Activated T-helper 1 cell treated with anti-CD3 and anti-CD28 coated beads, Interleukin-12 subunit alpha, Interleukin-12 subunit beta, Interleukin-2, Interleukin-4 antibody, amounts not matched to agents 30 ng/mL and 10 ng/mL and 1 ng/mL, durations not matched to agents 14 hours and 24 hours and 36 hours (primary cell): ENCODE results near the gene EGFLAM. TPM values are rescaled to one million over a fixed set of nuclear protein-coding genes. Genes with fewer than 3 reads are reported as not detected.

Source experiments
- DNase-seq: peaks from one replicate; pipeline ENCODE4 v3.0.0; 2021; ENCODE audit warnings: low spot score
- H3K27ac Mint-ChIP-seq: one replicate; pipeline ENCODE4 v1.8.0; 2021; ENCODE audit warnings: mild to moderate bottlenecking, mixed read lengths
- H3K27me3 Mint-ChIP-seq: one replicate; pipeline ENCODE4 v1.8.0; 2022; ENCODE audit warnings: mild to moderate bottlenecking, moderate library complexity, mixed read lengths; ENCODE audit not compliant: insufficient read depth
- H3K36me3 Mint-ChIP-seq: one replicate; pipeline ENCODE4 v1.8.0; 2021; ENCODE audit warnings: low read depth, mixed read lengths
- H3K4me1 Mint-ChIP-seq: one replicate; pipeline ENCODE4 v1.8.0; 2021; ENCODE audit warnings: low read depth, mixed read lengths
- H3K4me3 Mint-ChIP-seq: one replicate; pipeline ENCODE4 v1.8.0; 2021; ENCODE audit warnings: mild to moderate bottlenecking, moderate library complexity, mixed read lengths
- H3K9me3 Mint-ChIP-seq: one replicate; pipeline ENCODE4 v1.8.0; 2021; ENCODE audit warnings: mixed read lengths
- intact Hi-C: fragments of 100-400 bp; cut with micrococcal nuclease; formaldehyde crosslinking; loops from one replicate; pipeline ENCODE4 v1.15.1; 2024
- total RNA-seq: library from RNA; stranded (reverse); gene quantifications from 2 replicates; pipeline ENCODE4 v1.2.3, GENCODE V29; 2022

Gene EGFLAM
- total RNA-seq, 1 donor from 2014 or later: not detected

DNA sequence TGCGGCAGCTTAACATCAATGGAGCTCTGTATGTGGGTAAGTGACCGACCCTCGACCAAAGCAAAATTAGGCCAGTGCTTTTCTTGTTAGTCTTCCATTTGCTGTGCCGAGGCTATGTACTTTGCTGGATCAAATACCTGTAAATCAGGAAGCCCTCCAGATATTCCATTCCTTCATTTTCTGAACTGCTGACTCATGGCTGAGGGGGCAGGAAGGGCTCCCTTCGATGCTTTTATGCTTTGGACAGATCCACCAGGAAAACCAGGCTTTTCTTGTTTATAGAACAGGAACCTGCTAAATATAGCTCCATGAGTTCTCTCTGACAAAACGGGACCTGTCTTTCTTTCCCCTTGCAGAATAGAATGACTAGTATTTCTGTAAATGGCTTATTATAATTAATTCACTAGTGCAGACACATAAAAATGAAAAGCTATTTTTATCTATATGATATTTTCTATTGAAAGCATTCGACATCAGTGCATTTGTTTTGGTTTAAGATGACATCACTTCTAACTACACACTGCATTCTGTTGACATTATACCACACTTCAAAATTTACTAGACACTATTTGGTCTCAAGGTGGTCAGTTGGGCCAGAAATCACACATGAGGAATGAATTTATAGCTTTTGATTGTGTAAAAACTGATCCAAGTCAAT lies 204.7 kb downstream of the EGFLAM start:
- DNase-seq: no peak
- no peak overlapping the region for H3K4me3 Mint-ChIP-seq
- no peaks in the 10 kb centered on the region for H3K9me3 Mint-ChIP-seq
- H3K27me3 Mint-ChIP-seq: peaks cover 27% of the 10 kb centered on the region
- H3K27ac Mint-ChIP-seq: no peak overlapping the region
- intact Hi-C loops: no loop called here
- no peaks in the 10 kb centered on the region for H3K36me3 Mint-ChIP-seq
- H3K4me1 Mint-ChIP-seq: no peaks in the 10 kb centered on the region

DNA sequence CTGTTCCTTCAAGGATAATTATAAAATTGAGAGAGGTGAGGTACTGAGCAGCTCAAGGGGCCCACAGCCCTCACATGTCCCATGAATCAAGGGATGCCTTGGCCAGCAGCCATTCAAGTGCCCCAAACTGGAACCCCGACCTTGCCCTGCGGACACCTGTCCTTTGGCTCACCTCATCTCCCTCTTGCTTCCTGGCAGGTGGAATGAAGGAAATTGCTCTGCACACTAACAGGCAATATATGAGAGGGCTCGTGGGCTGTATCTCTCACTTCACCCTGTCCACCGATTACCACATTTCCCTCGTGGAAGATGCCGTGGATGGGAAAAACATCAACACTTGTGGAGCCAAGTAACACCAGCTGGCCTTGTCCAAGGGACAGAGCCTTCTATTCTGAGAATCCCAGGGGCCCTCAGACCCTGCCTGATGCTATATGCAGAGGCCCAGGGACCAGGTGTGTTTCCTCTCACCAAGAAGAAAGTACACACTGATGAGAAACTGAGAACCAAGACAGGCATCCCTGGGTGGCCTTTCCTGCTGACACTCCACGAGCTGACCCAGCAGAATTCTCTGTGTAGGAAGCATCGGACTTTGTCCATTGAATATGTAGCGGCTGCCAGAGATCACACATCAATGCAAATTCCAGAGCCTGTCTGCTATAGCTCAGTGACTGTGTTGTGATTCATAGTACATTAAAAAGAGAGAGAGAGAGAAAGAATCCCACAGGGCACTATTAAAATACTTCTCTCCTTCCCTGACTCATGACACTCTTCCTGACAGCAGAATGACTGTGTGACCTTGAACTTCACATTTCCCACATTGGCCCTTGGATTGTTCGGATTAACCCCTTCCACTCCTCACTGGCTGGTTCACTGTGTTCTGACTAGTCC lies 205.5 kb downstream of the EGFLAM start:
- DNase-seq: no peak
- H3K36me3 Mint-ChIP-seq: no peaks in the 10 kb centered on the region
- no peak overlapping the region for H3K4me3 Mint-ChIP-seq
- intact Hi-C loops: no loop called here
- no peaks in the 10 kb centered on the region for H3K4me1 Mint-ChIP-seq
- H3K27ac Mint-ChIP-seq: no peak overlapping the region
- peaks cover 26% of the 10 kb centered on the region for H3K27me3 Mint-ChIP-seq
- H3K9me3 Mint-ChIP-seq: no peaks in the 10 kb centered on the region

DNA sequence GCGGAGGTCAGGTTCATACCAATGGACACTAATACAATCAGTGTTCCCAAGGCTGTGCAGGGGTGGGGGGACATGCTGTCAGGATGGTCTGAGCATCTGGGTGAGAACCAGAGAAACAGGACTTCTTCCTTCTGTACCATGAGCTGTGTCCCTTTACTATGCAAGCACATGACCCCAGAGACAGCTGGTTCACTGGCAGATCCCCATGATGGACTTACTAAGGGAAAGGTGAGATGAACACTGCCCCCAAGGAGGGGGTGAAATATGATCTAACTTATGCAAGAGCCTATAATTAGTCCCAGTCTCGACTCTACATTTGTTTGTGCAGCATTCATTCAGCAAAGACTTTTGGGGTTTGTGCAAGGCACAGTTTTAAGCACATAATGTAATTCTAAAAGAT lies 206.7 kb downstream of the EGFLAM start:
- Mint-ChIP-seq H3K4me3 (no peak overlapping the region), H3K4me1 (no peaks in the 10 kb centered on the region), H3K9me3 (no peaks in the 10 kb centered on the region), H3K36me3 (no peaks in the 10 kb centered on the region), H3K27me3 (peaks cover 26% of the 10 kb centered on the region), H3K27ac (no peak overlapping the region)
- intact Hi-C loops: no loop called here
- DNase-seq: no peak

DNA sequence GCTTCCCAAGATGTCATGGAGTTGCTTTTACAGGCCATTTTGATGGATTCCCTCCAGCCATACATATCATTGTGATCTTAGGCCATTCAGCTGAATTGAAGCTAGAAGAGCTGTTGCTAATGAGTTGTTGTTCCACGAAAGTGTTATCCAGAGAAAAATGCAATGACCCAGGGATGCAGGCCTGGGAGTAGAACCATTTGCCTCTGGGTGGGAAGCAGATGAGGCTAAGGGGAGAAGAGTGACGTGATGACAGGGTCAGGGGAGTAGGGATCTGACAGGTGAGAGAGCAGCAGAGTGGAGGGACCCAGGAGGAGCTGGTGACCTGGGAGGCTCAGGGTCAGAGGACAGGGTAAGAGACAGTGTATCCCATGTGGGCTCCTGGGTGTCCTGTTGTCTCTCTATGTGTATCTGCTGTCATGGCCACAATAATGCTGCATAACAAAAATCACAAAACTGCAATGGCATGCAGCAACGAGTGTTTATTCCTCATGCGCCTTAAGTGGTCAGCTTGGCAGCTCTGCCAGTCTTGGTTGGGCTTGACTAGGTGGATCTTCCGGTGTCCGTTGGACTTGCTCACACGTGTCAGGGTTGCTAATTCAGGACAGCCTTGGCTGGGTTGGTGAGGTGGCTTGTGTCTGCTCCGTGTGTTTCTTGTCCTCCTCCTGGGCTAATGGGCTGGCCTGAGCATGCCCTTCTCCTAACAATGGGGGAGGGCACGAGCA lies 207.5 kb downstream of the EGFLAM start:
- H3K4me1 Mint-ChIP-seq: no peaks in the 10 kb centered on the region
- H3K9me3 Mint-ChIP-seq: no peaks in the 10 kb centered on the region
- intact Hi-C loops: no loop called here
- H3K4me3 Mint-ChIP-seq: no peak overlapping the region
- H3K36me3 Mint-ChIP-seq: no peaks in the 10 kb centered on the region
- no peak overlapping the region for H3K27ac Mint-ChIP-seq
- DNase-seq: no peak
- peaks cover 23% of the 10 kb centered on the region for H3K27me3 Mint-ChIP-seq

- H3K36me3 Mint-ChIP-seq: no peaks in the 10 kb centered on the region
- H3K27ac Mint-ChIP-seq: no peak overlapping the region
- DNase-seq: no peak
- intact Hi-C loops: no loop called here
- H3K4me1 Mint-ChIP-seq: no peaks in the 10 kb centered on the region
- H3K4me3 Mint-ChIP-seq: no peak overlapping the region
- no peaks in the 10 kb centered on the region for H3K9me3 Mint-ChIP-seq
- H3K27me3 Mint-ChIP-seq: peaks cover 23% of the 10 kb centered on the region
Observed at GRCh38 chr5:38466424-38467189, 208.2 kb downstream of the EGFLAM start.

DNA sequence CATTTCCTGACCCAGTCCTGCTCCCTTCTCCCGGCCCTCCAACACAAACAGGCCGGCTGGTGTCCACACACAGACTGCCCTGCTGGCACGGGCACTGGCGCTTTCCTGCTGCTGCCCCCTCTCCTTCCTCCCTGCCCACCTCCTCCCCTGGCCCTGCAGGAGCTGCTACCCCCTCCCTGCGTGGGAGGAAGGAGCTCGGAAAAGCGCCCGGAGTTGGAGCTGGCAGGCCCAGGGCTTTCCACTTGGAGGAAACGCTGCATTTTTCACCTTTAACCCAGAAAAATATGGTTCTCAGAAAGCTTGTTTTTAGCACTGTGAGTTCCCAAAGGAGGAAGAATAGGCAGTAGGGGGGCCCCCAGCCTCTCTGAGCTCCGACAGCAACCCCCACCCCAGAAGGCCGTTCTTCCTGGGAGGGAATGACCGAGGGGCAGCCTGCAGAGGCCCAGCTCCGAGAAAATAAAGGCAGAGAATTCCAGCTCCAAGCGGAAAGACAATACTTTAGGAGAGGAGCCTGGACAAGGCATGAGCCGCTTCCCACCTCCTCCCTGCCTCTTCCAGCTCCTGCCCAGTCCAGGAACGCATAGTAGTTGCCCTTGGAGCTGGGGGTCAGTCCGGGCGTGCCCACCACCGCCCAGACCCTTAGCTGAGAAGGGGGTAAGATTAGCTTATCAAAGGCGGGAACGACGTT lies 209.1 kb downstream of the EGFLAM start:
- Mint-ChIP-seq H3K4me1 (no peaks in the 10 kb centered on the region), H3K27ac (no peak overlapping the region), H3K36me3 (no peaks in the 10 kb centered on the region), H3K9me3 (no peaks in the 10 kb centered on the region), H3K27me3 (peaks cover 20% of the 10 kb centered on the region), H3K4me3 (no peak overlapping the region)
- intact Hi-C loops: no loop called here
- no peak for DNase-seq

DNA sequence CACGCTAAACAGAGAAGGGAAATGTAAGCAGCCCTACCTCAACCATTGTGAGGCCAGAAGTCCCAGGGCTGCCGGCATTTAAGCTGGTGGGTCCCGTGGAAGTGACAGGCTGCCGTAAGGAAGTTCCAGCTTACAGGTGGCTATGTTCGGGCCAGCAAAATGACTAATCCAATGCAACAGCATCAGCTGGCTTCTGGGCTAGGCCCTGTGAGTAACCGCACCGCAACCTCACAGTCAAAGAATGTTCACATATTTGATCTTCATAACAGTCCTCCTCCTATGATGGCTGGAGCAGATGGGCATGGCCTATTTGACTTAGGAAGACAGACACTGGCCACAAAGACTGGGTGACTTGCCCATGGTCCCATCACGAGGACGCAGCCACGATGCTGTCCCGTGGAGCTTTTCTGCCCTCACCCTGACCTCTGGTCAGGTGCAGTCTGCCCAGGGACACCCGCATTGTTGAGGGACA lies 209.9 kb downstream of the EGFLAM start:
- Mint-ChIP-seq H3K9me3 (no peaks in the 10 kb centered on the region), H3K27ac (no peak overlapping the region), H3K36me3 (no peaks in the 10 kb centered on the region), H3K4me3 (no peak overlapping the region), H3K27me3 (peaks cover 14% of the 10 kb centered on the region), H3K4me1 (no peaks in the 10 kb centered on the region)
- intact Hi-C loops: no loop called here
- no peak for DNase-seq

- Mint-ChIP-seq H3K4me3 (no peak overlapping the region), H3K27ac (no peak overlapping the region), H3K9me3 (no peaks in the 10 kb centered on the region), H3K36me3 (no peaks in the 10 kb centered on the region), H3K27me3 (peaks cover 14% of the 10 kb centered on the region), H3K4me1 (no peaks in the 10 kb centered on the region)
- DNase-seq: no peak
- intact Hi-C loops: no loop called here
Observed at GRCh38 chr5:38468978-38469706, 210.8 kb downstream of the EGFLAM start.

DNA sequence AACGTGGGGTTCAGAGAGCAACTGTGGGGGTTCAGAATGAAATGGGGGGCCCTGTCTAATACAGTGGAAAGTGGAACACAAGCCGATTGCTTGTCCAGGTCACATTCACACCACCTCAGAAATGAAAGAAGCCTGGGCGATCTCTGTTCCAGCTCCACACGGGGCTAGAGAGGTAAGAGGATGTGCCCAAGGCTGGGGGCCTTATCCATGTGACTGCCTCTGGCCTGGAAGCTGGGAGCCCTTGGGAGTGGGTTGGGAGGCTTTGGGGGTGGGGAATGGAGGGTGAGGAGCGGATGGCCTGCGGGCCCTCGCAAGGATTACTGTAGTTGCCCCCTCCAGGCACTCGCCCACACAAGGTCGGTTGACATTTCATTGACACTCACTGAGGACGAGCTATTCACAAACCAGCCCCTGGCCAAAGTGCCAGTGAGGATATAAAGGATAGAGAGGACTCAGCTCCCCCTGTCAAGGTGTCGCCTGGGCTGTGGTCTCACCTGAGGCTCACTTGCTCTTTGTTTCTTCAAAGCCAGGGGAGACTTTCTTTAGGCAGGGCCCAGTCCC lies 211.4 kb downstream of the EGFLAM start:
- intact Hi-C loops: no loop called here
- H3K9me3 Mint-ChIP-seq: no peaks in the 10 kb centered on the region
- no peak for DNase-seq
- H3K4me3 Mint-ChIP-seq: no peak overlapping the region
- H3K27ac Mint-ChIP-seq: no peak overlapping the region
- no peaks in the 10 kb centered on the region for H3K4me1 Mint-ChIP-seq
- H3K27me3 Mint-ChIP-seq: peaks cover 19% of the 10 kb centered on the region
- H3K36me3 Mint-ChIP-seq: no peaks in the 10 kb centered on the region

DNA sequence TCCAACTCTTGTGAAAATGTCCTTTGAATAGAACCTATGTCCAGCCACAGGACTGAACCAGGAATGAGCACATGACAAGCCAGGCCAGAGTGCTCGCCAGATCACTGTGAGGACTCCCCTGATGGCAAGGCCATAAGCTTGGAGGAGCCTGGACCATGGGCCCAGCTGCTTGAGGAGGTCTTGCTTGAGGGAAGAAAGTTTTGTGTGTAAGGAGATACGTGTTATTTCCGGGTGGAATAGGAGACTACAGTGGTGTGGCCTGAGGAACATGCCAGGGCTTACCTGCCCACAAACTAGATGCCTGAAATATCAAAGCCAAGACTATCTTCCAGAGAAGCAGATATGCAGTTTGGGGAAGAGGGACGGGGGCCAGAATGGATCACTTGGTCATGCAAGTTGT lies 213.3 kb downstream of the EGFLAM start:
- Mint-ChIP-seq H3K4me3 (no peak overlapping the region), H3K36me3 (no peaks in the 10 kb centered on the region), H3K27me3 (peaks cover 25% of the 10 kb centered on the region), H3K9me3 (no peaks in the 10 kb centered on the region), H3K4me1 (no peaks in the 10 kb centered on the region), H3K27ac (no peak overlapping the region)
- intact Hi-C loops: no loop called here
- no peak for DNase-seq

DNA sequence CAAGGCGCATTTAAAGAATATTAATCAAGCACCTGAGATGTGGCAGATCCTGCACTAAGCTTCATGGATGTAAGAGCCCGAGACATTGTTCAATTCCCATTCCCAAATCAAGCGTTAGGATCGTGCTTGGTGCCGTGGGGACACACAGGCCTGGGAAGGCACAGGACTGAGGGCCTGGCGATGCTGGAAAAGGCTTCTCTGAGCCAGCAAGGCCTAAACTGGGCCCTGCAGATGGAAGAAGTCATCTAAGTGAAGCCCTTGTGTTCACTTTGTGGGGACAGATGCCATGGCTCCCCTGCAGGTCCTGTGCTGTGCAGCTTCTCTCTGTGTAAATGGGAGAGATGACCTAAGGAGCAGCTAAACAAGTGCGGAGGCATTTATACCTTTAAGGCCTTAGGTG lies 214.2 kb downstream of the EGFLAM start:
- Mint-ChIP-seq H3K4me1 (no peaks in the 10 kb centered on the region), H3K27ac (no peak overlapping the region), H3K36me3 (no peaks in the 10 kb centered on the region), H3K27me3 (peaks cover 29% of the 10 kb centered on the region), H3K4me3 (no peak overlapping the region), H3K9me3 (no peaks in the 10 kb centered on the region)
- intact Hi-C loops: no loop called here
- no peak for DNase-seq
